IPS DF 6.9 (cell line): ENCODE data around the gene LAGE3.
A peak's percentile ranks its signal among the peaks of the same experiment; 100 is the strongest.

Experiments used
- DNase-seq: peaks from one replicate; pipeline ENCODE4 v3.0.0-alpha.2; 2013; ENCODE audit warnings: low read depth, low spot score
- H3K27ac ChIP-seq: one replicate; pipeline ENCODE4 v1.5.1; 2013; ENCODE audit warnings: low read length, control low read depth
- H3K27me3 ChIP-seq: 2 replicates; pipeline ENCODE4 v1.6.1; 2013; ENCODE audit warnings: mild to moderate bottlenecking, low read length; ENCODE audit not compliant: control insufficient read depth, insufficient read depth
- H3K36me3 ChIP-seq: 2 replicates; pipeline ENCODE4 v1.6.1; 2013; ENCODE audit warnings: low read length; ENCODE audit not compliant: control insufficient read depth, insufficient read depth
- H3K4me1 ChIP-seq: 2 replicates; pipeline ENCODE4 v1.6.1; 2013; ENCODE audit warnings: low read length; ENCODE audit not compliant: control insufficient read depth, insufficient read depth
- H3K4me3 ChIP-seq: 2 replicates; pipeline ENCODE4 v1.5.1; 2013; ENCODE audit warnings: mild to moderate bottlenecking, low read length
- H3K9me3 ChIP-seq: 2 replicates; pipeline ENCODE4 v1.6.1; 2013; ENCODE audit warnings: low read length, inconsistent platforms; ENCODE audit not compliant: control insufficient read depth, insufficient read depth
- WGBS: extraction: QIAGEN DNeasy Blood & Tissue Kit; methylation state at CpG from one replicate; pipeline ENCODE4 v1.1.7; 2013; ENCODE audit warnings: mixed read lengths, missing lambda C conversion rate; ENCODE audit not compliant: insufficient read length, insufficient coverage; 5-methylcytosine and 5-hydroxymethylcytosine counted together

Gene LAGE3

DNA sequence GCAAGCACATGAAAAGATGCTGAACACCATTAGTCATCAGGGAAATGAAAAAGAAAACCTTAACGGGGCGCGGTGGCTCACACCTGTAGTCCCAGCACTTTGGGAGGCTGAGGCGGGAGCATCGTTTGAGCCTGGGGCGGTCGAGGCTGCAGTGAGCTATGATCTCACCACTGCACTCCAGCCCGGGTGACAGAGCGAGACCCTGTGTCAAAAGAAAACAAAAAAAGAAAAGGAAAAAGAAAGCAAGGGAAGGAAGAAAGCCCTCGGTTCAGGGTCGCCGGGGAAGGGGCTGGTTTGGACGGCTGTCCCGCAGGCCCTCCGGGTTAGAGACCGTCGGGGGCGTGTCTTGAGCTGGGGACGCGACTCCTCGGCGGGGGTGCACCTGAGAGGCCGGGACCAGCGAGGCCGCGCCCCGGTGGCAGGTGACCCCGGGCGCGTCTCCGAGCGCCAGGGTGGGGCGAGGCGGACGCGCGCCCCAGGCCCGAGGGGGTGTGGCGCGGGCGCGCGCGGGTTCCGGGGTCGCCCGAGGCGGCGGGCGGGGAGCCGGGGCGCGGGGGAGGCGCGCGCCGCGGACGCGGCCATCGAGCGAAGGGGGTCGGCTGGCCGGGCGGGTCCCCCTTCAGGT lies 21.5 kb downstream of the LAGE3 start:
- no peak for DNase-seq
- Histone ChIP-seq H3K4me1 (peaks cover 1% of the 10 kb centered on the region; the same call in 1 of the 2 replicates), H3K36me3 (no peaks in the 10 kb centered on the region; the same call in 1 of the 2 replicates), H3K27me3 (no peaks in the 10 kb centered on the region), H3K27ac (no peak overlapping the region), H3K9me3 (no peaks in the 10 kb centered on the region), H3K4me3 (peak overlapping the region; percentile 55; the same call in 1 of the 2 replicates)
- no CpG with 5 or more reads among the region's 65 CpGs for WGBS

DNA sequence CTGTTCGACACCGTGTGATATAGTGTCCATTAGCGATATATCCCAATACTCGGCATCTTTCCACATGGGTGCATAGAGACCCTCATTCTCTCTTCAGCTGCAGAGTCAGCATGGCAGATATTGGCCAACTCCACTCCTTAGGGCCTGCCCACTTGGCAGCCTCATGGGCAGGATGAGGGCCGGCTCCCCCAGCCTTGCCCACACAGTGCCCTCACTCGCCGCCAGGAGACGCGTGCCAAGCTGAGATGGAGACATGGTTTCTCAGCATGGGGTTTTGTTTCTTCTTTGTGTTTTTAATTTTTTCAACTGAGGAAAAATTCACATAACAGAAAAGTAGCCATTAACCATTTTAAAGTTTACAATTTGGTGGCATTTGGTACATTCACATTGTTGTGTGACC lies 26.3 kb downstream of the LAGE3 start:
- no peak overlapping the region for H3K27ac ChIP-seq
- no peaks in the 10 kb centered on the region for H3K27me3 ChIP-seq
- H3K4me1 ChIP-seq: no peaks in the 10 kb centered on the region
- peaks cover 13% of the 10 kb centered on the region for H3K36me3 ChIP-seq
- no CpG with 5 or more reads among the region's 9 CpGs for WGBS
- H3K9me3 ChIP-seq: no peaks in the 10 kb centered on the region
- H3K4me3 ChIP-seq: no peak overlapping the region
- no peak for DNase-seq

DNA sequence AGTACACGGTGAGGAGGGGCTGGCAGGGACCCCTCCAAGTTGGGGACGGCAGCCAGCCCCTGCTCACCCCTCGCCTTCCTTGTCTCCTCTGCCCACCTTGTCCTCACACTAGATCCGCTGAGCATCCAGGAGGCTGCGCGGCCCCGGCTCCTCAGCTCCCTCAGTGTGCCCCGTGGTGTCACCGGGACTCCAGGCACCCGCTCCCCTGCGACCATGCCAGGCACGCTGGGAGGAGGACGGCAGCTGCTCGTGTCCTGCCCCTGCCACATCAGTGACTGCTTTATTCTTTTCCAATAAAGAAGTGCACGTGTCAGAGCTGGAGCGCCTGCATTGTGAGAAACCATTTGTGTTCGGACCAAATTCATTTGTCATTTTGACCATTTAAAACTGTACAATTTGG lies 28.8 kb downstream of the LAGE3 start:
- Histone ChIP-seq H3K27me3 (no peaks in the 10 kb centered on the region), H3K4me1 (no peaks in the 10 kb centered on the region), H3K9me3 (no peaks in the 10 kb centered on the region), H3K27ac (no peak overlapping the region), H3K4me3 (no peak overlapping the region), H3K36me3 (peaks cover 15% of the 10 kb centered on the region)
- DNase-seq: no peak
- WGBS: no CpG with 5 or more reads among the region's 17 CpGs

DNA sequence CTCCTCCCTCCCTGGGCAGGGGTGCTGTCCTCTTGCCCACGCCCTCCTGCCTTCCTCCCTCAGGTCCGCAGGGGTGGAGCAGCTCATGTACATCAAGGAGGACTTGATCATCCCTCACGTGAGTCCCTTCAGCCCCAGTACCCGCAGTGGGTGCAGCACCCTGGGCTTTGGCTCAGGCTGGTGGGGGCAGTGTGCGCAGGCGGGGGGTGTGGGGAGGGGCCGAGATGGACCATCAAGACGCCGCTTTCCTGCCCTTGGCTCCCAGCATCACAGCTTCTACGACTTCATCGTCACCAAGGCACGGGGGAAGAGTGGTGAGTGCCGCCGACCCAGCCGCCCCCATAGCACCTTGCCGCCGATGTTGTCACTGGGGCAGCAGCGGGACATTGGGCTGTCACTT lies 29.5 kb downstream of the LAGE3 start:
- WGBS: no CpG with 5 or more reads among the region's 18 CpGs
- H3K4me3 ChIP-seq: no peak overlapping the region
- DNase-seq: no peak
- H3K27me3 ChIP-seq: no peaks in the 10 kb centered on the region
- H3K27ac ChIP-seq: no peak overlapping the region
- no peaks in the 10 kb centered on the region for H3K9me3 ChIP-seq
- peaks cover 15% of the 10 kb centered on the region for H3K36me3 ChIP-seq
- peaks cover 2% of the 10 kb centered on the region; the same call in 1 of the 2 replicates for H3K4me1 ChIP-seq

- no CpG with 5 or more reads among the region's 14 CpGs for WGBS
- Histone ChIP-seq H3K27ac (no peak overlapping the region), H3K27me3 (no peaks in the 10 kb centered on the region), H3K36me3 (peaks cover 15% of the 10 kb centered on the region), H3K4me1 (peaks cover 2% of the 10 kb centered on the region; the same call in 1 of the 2 replicates), H3K9me3 (no peaks in the 10 kb centered on the region), H3K4me3 (no peak overlapping the region)
- no peak for DNase-seq
These were observed 30.6 kb downstream of the LAGE3 start for GRCh38 chrX:154448484-154448883.

- H3K27ac ChIP-seq: no peak overlapping the region
- DNase-seq: no peak
- no peaks in the 10 kb centered on the region for H3K9me3 ChIP-seq
- peaks cover 2% of the 10 kb centered on the region; the same call in 1 of the 2 replicates for H3K4me1 ChIP-seq
- H3K4me3 ChIP-seq: no peak overlapping the region
- no CpG with 5 or more reads among the region's 12 CpGs for WGBS
- no peaks in the 10 kb centered on the region for H3K27me3 ChIP-seq
- H3K36me3 ChIP-seq: peaks cover 25% of the 10 kb centered on the region
These were observed 32.7 kb downstream of the LAGE3 start for GRCh38 chrX:154446430-154446829.

DNA sequence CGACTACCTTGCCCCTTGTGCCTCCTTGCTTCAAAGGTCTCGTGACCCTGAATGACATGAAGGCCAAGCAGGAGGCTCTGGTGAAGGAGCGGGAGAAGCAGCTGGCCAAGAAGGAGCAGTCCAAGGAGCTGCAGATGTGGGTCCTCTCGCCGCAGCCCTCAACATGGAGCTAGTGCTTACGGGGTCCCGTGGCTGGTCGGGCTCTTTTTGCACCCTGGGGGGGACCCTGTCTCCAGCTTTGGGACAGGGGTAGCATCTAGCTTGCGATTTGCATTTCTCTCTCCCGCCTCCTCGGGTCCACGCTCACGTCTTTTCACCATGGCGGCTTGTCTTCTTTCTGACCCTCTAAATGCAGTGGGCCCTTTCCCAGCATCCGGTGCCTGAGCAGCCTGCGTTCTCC lies 33.3 kb downstream of the LAGE3 start:
- H3K27me3 ChIP-seq: no peaks in the 10 kb centered on the region

DNA sequence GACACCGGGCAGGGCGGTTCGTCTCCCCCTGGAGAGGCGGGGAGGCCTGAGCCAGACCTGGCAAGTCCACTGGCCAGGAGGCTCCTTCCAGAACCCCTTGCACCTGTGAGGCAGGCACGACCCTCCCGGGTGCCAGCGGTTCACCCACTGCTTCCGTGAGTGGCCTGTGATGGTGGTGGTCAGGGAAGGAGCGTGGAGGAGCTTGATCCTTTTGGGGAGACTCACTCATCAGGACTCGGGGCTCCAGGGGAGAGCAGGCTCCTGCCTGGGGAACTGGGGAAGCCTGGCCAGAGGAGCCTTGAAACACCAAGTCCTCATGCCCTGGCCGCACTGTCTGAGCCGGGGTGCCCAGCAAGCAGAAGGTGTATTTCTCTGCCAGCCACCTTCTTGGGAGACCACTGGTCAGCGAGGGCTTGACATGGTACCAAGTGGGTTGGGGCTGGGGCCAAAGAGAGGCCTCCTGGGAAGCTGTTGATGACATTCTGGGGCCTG lies 34.3 kb downstream of the LAGE3 start:
- DNase-seq: no peak
- no peak overlapping the region for H3K27ac ChIP-seq
- peaks cover 29% of the 10 kb centered on the region for H3K36me3 ChIP-seq
- peaks cover 2% of the 10 kb centered on the region; the same call in 1 of the 2 replicates for H3K4me1 ChIP-seq
- peak overlapping the region; percentile 55; the same call in 1 of the 2 replicates for H3K4me3 ChIP-seq
- no peaks in the 10 kb centered on the region for H3K9me3 ChIP-seq
- H3K27me3 ChIP-seq: no peaks in the 10 kb centered on the region
- WGBS: no CpG with 5 or more reads among the region's 13 CpGs

More for the DNA sequence above, 33.3 kb downstream of the LAGE3 start:
- WGBS: no CpG with 5 or more reads among the region's 16 CpGs
- Histone ChIP-seq H3K27ac (no peak overlapping the region), H3K36me3 (peaks cover 29% of the 10 kb centered on the region), H3K9me3 (no peaks in the 10 kb centered on the region), H3K4me1 (peaks cover 2% of the 10 kb centered on the region; the same call in 1 of the 2 replicates), H3K4me3 (no peak overlapping the region)
- no peak for DNase-seq

GRCh38 chrX:154443992-154444754 lies 34.9 kb downstream of the LAGE3 start, which contains the start of gene FAM50A:
Gene FAM50A, plus strand, starts transcription at chrX:154444141. Its CDS starts 95 bp downstream, at chrX:154444236.
- DNase-seq: no peak
- H3K36me3 ChIP-seq: peaks cover 28% of the 10 kb centered on the region
- no peak within 1 kb of the TSS for H3K27ac ChIP-seq
- no peaks in the 10 kb centered on the region for H3K27me3 ChIP-seq
- H3K9me3 ChIP-seq: no peaks in the 10 kb centered on the region
- H3K4me3 ChIP-seq: peak within 1 kb of the TSS; percentile 55; the same call in 1 of the 2 replicates
- H3K4me1 ChIP-seq: peaks cover 2% of the 10 kb centered on the region; the same call in 1 of the 2 replicates
- no CpG with 5 or more reads among the region's 94 CpGs for WGBS

DNA sequence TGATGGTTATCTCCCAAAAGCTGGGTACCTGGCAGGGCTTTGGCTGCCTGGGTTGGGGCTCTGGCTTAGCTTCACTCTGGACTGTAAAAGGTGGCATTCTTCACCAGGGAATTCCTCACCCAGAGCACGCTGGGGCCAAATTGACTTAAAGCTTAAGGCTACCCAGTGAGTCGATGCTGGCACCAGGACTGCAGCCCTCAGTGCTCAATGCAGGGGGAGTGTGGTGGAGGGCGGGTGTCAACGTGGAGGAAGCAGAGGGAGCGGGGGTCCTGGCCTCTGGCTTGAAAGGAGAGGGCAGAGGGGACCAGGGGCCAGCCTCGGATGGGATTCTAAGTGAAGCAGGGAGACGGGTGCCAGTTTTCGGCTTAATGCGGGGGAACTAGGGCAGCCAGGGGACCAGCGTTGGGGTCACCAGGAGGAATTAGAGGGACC lies 35.6 kb downstream of the LAGE3 start:
- H3K27ac ChIP-seq: no peak overlapping the region
- H3K36me3 ChIP-seq: peaks cover 21% of the 10 kb centered on the region

More for the DNA sequence above, 35.6 kb downstream of the LAGE3 start:
- H3K4me3 ChIP-seq: peak overlapping the region; percentile 55; the same call in 1 of the 2 replicates
- H3K4me1 ChIP-seq: peaks cover 2% of the 10 kb centered on the region; the same call in 1 of the 2 replicates
- WGBS: no CpG with 5 or more reads among the region's 10 CpGs
- H3K9me3 ChIP-seq: no peaks in the 10 kb centered on the region
- H3K27me3 ChIP-seq: no peaks in the 10 kb centered on the region
- no peak for DNase-seq
